HG02759 (cell line): ENCODE results near the gene OSBPL9.
"Not testable (repeated sequence)": the region's sequence is repeated elsewhere in the genome, so short reads cannot be mapped to it uniquely, and the experiment has no call there.

Experiments
- ATAC-seq: cut with Tn5 transposase; IDR thresholded peaks from one replicate; pipeline ENCODE4 v1.9.1; 2021; ENCODE audit warnings: mild to moderate bottlenecking, moderate library complexity; ENCODE audit not compliant: unreplicated experiment

OSBPL9 gene

GRCh38 chr1:51701782-51702181, 84.9 kb downstream of the OSBPL9 start:
- ATAC-seq, result not testable (repeated sequence)

- ATAC-seq, result not testable (repeated sequence)
Observed at GRCh38 chr1:51702220-51702619, 85.3 kb downstream of the OSBPL9 start.

- no peak for ATAC-seq
Observed at GRCh38 chr1:51705035-51705434, 88.1 kb downstream of the OSBPL9 start.

- no peak for ATAC-seq
Observed at GRCh38 chr1:51708911-51709760, 92.2 kb downstream of the OSBPL9 start.

- ATAC-seq, result no peak
Observed at GRCh38 chr1:51709951-51710350, 93.1 kb downstream of the OSBPL9 start.

GRCh38 chr1:51712590-51712989, 95.7 kb downstream of the OSBPL9 start:
- no peak for ATAC-seq

- no peak for ATAC-seq
Observed at GRCh38 chr1:51714374-51715019, 97.6 kb downstream of the OSBPL9 start.

- no peak for ATAC-seq
Observed at GRCh38 chr1:51715369-51715768, 98.5 kb downstream of the OSBPL9 start.

GRCh38 chr1:51716746-51717145, 99.9 kb downstream of the OSBPL9 start:
- ATAC-seq, result no peak

GRCh38 chr1:51717842-51718241, 101.0 kb downstream of the OSBPL9 start:
- ATAC-seq, result no peak

GRCh38 chr1:51719146-51719545, 102.3 kb downstream of the OSBPL9 start:
- no peak for ATAC-seq

- no peak for ATAC-seq
Observed at GRCh38 chr1:51724797-51725196, 107.9 kb downstream of the OSBPL9 start.

- ATAC-seq, result no peak
Observed at GRCh38 chr1:51726051-51726450, 109.2 kb downstream of the OSBPL9 start.

- ATAC-seq, result no peak
Observed at GRCh38 chr1:51726544-51727225, 109.8 kb downstream of the OSBPL9 start.

GRCh38 chr1:51727366-51727765, 110.5 kb downstream of the OSBPL9 start:
- no peak for ATAC-seq

- ATAC-seq, result no peak
Observed at GRCh38 chr1:51728611-51729155, 111.8 kb downstream of the OSBPL9 start.

- ATAC-seq, result peak; percentile 93
Observed at GRCh38 chr1:51729156-51729823, 112.4 kb downstream of the OSBPL9 start.

GRCh38 chr1:51729824-51730301, 113.0 kb downstream of the OSBPL9 start:
- ATAC-seq, result peak; percentile 35

GRCh38 chr1:51731998-51732397, 115.1 kb downstream of the OSBPL9 start:
- ATAC-seq, result no peak

- ATAC-seq, result no peak
Observed at GRCh38 chr1:51732701-51733425, 116.0 kb downstream of the OSBPL9 start.
